GM23338 (cell line): Measurements from ENCODE around the gene TMEM119.

Experiments used
- CREB1 ChIP-seq: fragments of 250-450 bp; sonication (Bioruptor Pico); IDR thresholded peaks from 2 replicates; pipeline ENCODE4 v1.5.0; 2020; ENCODE audit warnings: low read depth, mild to moderate bottlenecking, moderate library complexity
- EZH2 ChIP-seq: fragments of 200-600 bp; sonication (generic); IDR thresholded peaks from one replicate; pipeline ENCODE4 v1.8.0; 2017; ENCODE audit warnings: antibody characterized with exemption, mild to moderate bottlenecking, low read depth; ENCODE audit not compliant: unreplicated experiment
- EZH2phosphoT487 ChIP-seq: fragments of 200-600 bp; sonication (generic); IDR thresholded peaks from one replicate; pipeline ENCODE4 v1.8.1; 2018; ENCODE audit warnings: antibody characterized with exemption; ENCODE audit not compliant: unreplicated experiment
- JUNB ChIP-seq: IDR thresholded peaks from one replicate; pipeline ENCODE4 v1.6.1; 2016; ENCODE audit warnings: antibody characterized with exemption; ENCODE audit not compliant: unreplicated experiment
- POLR2AphosphoS5 ChIP-seq: IDR thresholded peaks from 2 replicates; pipeline ENCODE4 v1.6.1; 2016; ENCODE audit warnings: antibody characterized with exemption, low read depth
- STAT1 ChIP-seq: IDR thresholded peaks from one replicate; pipeline ENCODE4 v1.6.1; 2016; ENCODE audit warnings: antibody characterized with exemption; ENCODE audit not compliant: unreplicated experiment
- ZNF462 ChIP-seq: fragments of 250-450 bp; sonication (Bioruptor Pico); IDR thresholded peaks from 2 replicates; pipeline ENCODE4 v1.5.0; 2020; ENCODE audit warnings: mild to moderate bottlenecking, moderate library complexity
- TF ChIP-seq, protein P1 (sequence below), 2 experiments: fragments of 200-600 bp in 1 of 2; sonication (generic) in 1 of 2; conservative IDR thresholded peaks; 2 replicates each; pipeline versions ENCODE4 v1.5.1 to v1.6.1; 2016 to 2017; ENCODE audit warnings: antibody characterized with exemption in 2 of 2, low read depth in 2 of 2, mild to moderate bottlenecking in 2 of 2, moderate library complexity in 1 of 2
- TF ChIP-seq, protein P2 (sequence below): IDR thresholded peaks from one replicate; pipeline ENCODE4 v1.6.1; 2018; ENCODE audit warnings: antibody characterized with exemption; ENCODE audit not compliant: unreplicated experiment

- TF ChIP-seq POLR2AphosphoS5 (no peak), EZH2 (no peak), ZNF462 (CRISPR knock-in tag) (no peak), JUNB (no peak), CREB1 (no peak), EZH2phosphoT487 (no peak), STAT1 (no peak)
- TF ChIP-seq, protein P1, sequence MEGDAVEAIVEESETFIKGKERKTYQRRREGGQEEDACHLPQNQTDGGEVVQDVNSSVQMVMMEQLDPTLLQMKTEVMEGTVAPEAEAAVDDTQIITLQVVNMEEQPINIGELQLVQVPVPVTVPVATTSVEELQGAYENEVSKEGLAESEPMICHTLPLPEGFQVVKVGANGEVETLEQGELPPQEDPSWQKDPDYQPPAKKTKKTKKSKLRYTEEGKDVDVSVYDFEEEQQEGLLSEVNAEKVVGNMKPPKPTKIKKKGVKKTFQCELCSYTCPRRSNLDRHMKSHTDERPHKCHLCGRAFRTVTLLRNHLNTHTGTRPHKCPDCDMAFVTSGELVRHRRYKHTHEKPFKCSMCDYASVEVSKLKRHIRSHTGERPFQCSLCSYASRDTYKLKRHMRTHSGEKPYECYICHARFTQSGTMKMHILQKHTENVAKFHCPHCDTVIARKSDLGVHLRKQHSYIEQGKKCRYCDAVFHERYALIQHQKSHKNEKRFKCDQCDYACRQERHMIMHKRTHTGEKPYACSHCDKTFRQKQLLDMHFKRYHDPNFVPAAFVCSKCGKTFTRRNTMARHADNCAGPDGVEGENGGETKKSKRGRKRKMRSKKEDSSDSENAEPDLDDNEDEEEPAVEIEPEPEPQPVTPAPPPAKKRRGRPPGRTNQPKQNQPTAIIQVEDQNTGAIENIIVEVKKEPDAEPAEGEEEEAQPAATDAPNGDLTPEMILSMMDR (conservative IDR thresholded peaks at IDR 0.05; ENCODE audit: low read depth in 2 of 2), result no peak
- TF ChIP-seq, protein P2, sequence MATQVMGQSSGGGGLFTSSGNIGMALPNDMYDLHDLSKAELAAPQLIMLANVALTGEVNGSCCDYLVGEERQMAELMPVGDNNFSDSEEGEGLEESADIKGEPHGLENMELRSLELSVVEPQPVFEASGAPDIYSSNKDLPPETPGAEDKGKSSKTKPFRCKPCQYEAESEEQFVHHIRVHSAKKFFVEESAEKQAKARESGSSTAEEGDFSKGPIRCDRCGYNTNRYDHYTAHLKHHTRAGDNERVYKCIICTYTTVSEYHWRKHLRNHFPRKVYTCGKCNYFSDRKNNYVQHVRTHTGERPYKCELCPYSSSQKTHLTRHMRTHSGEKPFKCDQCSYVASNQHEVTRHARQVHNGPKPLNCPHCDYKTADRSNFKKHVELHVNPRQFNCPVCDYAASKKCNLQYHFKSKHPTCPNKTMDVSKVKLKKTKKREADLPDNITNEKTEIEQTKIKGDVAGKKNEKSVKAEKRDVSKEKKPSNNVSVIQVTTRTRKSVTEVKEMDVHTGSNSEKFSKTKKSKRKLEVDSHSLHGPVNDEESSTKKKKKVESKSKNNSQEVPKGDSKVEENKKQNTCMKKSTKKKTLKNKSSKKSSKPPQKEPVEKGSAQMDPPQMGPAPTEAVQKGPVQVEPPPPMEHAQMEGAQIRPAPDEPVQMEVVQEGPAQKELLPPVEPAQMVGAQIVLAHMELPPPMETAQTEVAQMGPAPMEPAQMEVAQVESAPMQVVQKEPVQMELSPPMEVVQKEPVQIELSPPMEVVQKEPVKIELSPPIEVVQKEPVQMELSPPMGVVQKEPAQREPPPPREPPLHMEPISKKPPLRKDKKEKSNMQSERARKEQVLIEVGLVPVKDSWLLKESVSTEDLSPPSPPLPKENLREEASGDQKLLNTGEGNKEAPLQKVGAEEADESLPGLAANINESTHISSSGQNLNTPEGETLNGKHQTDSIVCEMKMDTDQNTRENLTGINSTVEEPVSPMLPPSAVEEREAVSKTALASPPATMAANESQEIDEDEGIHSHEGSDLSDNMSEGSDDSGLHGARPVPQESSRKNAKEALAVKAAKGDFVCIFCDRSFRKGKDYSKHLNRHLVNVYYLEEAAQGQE, result no peak
Measured at GRCh38 chr12:108559007-108559655, 38.8 kb downstream of the TMEM119 start.
